Epithelial cell of proximal tubule (primary cell): Measurements from ENCODE around the gene EYA4. TPM values are rescaled to one million over a fixed set of nuclear protein-coding genes. Genes with fewer than 3 reads are reported as not detected.

Experiments used
- DNase-seq: peaks from one replicate; pipeline ENCODE4 v3.0.0-alpha.2; 2011; ENCODE audit warnings: low read depth
- H3K4me3 ChIP-seq: 2 replicates; pipeline ENCODE4 v1.5.1; 2011; ENCODE audit warnings: low read depth, mild to moderate bottlenecking, low read length
- CTCF ChIP-seq: conservative IDR thresholded peaks from 2 replicates; pipeline ENCODE4 v1.5.1; 2012; ENCODE audit warnings: low read depth, mild to moderate bottlenecking, low read length
- total RNA-seq: library from RNA; depleted of rRNA; stranded (reverse); fragments of >200 nt; gene quantifications from 2 replicates; pipeline ENCODE4 v1.2.3, GENCODE V29; 2015

EYA4 gene
- total RNA-seq, 1 donor from 2014 or later = not detected

GRCh38 chr6:133369773-133370272, 128.7 kb downstream of the EYA4 start:
- no peak overlapping the region for H3K4me3 ChIP-seq
- no peak for TF ChIP-seq CTCF
- DNase-seq = no peak

GRCh38 chr6:133376743-133377142, 135.6 kb downstream of the EYA4 start:
- H3K4me3 ChIP-seq = no peak overlapping the region
- no peak for TF ChIP-seq CTCF
- no peak for DNase-seq

- TF ChIP-seq CTCF = no peak
- no peak for DNase-seq
- H3K4me3 ChIP-seq = no peak overlapping the region
These were observed 136.1 kb downstream of the EYA4 start for GRCh38 chr6:133377219-133377618.

- DNase-seq = no peak
- H3K4me3 ChIP-seq = no peak overlapping the region
- no peak for TF ChIP-seq CTCF
These were observed 138.9 kb downstream of the EYA4 start for GRCh38 chr6:133380047-133380446.

- no peak for DNase-seq
- H3K4me3 ChIP-seq = no peak overlapping the region
- TF ChIP-seq CTCF = no peak
These were observed 139.6 kb downstream of the EYA4 start for GRCh38 chr6:133380723-133381122.

GRCh38 chr6:133388731-133389130, 147.6 kb downstream of the EYA4 start:
- no peak for DNase-seq
- no peak for TF ChIP-seq CTCF

GRCh38 chr6:133390168-133390567, 149.0 kb downstream of the EYA4 start:
- TF ChIP-seq CTCF = no peak
- no peak overlapping the region for H3K4me3 ChIP-seq
- DNase-seq = no peak

More at GRCh38 chr6:133388731-133389130, 147.6 kb downstream of the EYA4 start:
- H3K4me3 ChIP-seq = no peak overlapping the region
